Measurements from ENCODE around the gene FYB2.

Gene FYB2

GRCh38 chr1:56709269-56709880 lies 109.8 kb downstream of the FYB2 start:
- H3K27ac Mint-ChIP-seq: peak overlapping the region in 1 of 3 experiments; percentile 10
- no peaks in the 10 kb centered on the region for H3K4me1 Mint-ChIP-seq
- H3K4me3 Mint-ChIP-seq: no peak overlapping the region
- peaks cover 28% of the 10 kb centered on the region for H3K36me3 Mint-ChIP-seq (ENCODE audit: low read depth)
- no peaks in the 10 kb centered on the region for H3K27me3 Mint-ChIP-seq (ENCODE audit: low read depth)
- peak; percentile 57 to 72 (median 63) for TF ChIP-seq CTCF (IDR thresholded peaks at IDR 0.05; ENCODE audit: unreplicated experiment in 3 of 3)
- peaks cover 6% of the 10 kb centered on the region for H3K9me3 Mint-ChIP-seq

DNA sequence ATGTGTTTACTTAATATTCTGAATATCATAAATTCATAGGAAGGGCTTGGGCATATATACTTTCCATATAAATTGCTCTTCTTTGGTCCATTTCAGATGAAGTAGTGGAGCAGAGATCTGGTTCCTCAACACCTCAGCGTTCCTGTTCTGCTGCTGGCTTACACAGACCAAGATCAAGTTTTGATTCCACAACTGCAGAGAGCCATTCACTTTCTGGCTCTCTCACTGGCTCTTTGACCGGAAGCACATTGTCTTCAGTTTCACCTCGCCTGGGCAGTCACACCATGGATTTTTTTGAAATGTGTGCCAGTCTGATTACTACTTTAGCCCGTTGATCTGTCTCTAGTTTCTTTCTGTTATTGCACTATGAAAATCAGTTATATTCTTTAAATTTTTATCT lies 111.8 kb downstream of the FYB2 start:
- H3K36me3 Mint-ChIP-seq (ENCODE audit: low read depth): peaks cover 43% of the 10 kb centered on the region
- H3K4me3 Mint-ChIP-seq: no peak overlapping the region
- H3K9me3 Mint-ChIP-seq: peaks cover 18% of the 10 kb centered on the region
- no peak for TF ChIP-seq CTCF (IDR thresholded peaks at IDR 0.05; ENCODE audit: unreplicated experiment in 3 of 3)
- no peaks in the 10 kb centered on the region for H3K27me3 Mint-ChIP-seq (ENCODE audit: low read depth)
- H3K27ac Mint-ChIP-seq: no peak overlapping the region
- no peaks in the 10 kb centered on the region for H3K4me1 Mint-ChIP-seq

DNA sequence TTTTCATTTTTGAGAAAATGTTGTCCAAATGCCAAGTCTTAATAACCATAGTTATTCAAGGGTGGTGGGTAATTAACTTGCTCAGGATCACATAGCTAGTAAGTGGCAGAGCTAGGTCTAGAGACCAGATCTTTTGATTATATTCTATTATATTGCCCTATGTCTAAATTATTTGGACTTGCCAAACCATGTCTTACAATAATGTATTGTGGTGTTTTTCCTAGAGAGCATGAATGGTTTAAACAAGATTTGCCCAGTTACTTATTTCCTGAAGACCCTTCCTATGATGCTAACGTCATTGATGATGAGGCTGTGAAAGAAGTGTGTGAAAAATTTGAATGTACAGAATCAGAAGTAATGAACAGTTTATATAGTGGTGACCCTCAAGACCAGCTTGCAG lies 115.5 kb downstream of the FYB2 start:
- Mint-ChIP-seq H3K27me3 (ENCODE audit: low read depth) (no peaks in the 10 kb centered on the region), H3K4me1 (no peaks in the 10 kb centered on the region), H3K4me3 (no peak overlapping the region), H3K27ac (no peak overlapping the region), H3K36me3 (ENCODE audit: low read depth) (peaks cover 67% of the 10 kb centered on the region), H3K9me3 (peaks cover 29% of the 10 kb centered on the region)
- no peak for TF ChIP-seq CTCF (IDR thresholded peaks at IDR 0.05; ENCODE audit: unreplicated experiment in 3 of 3)

DNA sequence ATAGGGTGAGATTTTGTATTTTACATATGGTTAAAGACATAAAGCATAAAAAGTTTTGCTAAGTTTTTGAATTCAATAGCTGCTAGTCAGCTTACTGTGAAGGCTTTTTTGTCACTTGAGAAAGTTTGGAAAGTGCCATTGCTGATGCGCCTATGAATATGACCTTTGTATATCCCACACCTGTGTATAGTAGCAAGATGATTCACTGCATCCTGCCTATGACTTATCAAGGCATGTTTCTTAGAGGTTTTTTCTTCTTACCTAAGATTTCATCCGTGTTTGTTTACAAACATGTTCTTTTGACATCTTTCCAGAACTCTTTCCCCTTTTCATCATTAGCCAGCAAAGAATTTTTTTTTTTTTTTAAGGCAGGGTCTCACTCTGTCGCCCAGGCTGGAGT lies 122.5 kb downstream of the FYB2 start:
- H3K4me3 Mint-ChIP-seq: no peak overlapping the region
- H3K27ac Mint-ChIP-seq: no peak overlapping the region
- peaks cover 11% of the 10 kb centered on the region for H3K9me3 Mint-ChIP-seq
- no peaks in the 10 kb centered on the region for H3K4me1 Mint-ChIP-seq
- no peak for TF ChIP-seq CTCF (IDR thresholded peaks at IDR 0.05; ENCODE audit: unreplicated experiment in 3 of 3)
- H3K36me3 Mint-ChIP-seq (ENCODE audit: low read depth): peaks cover 33% of the 10 kb centered on the region
- no peaks in the 10 kb centered on the region for H3K27me3 Mint-ChIP-seq (ENCODE audit: low read depth)

GRCh38 chr1:56688522-56689026 lies 130.6 kb downstream of the FYB2 start:
- Mint-ChIP-seq H3K4me3 (no peak overlapping the region), H3K27ac (peak overlapping the region in 1 of 3 experiments; percentile 32), H3K4me1 (no peaks in the 10 kb centered on the region), H3K9me3 (no peaks in the 10 kb centered on the region), H3K36me3 (ENCODE audit: low read depth) (peaks cover 3% of the 10 kb centered on the region), H3K27me3 (ENCODE audit: low read depth) (no peaks in the 10 kb centered on the region)
- TF ChIP-seq CTCF (IDR thresholded peaks at IDR 0.05; ENCODE audit: unreplicated experiment in 3 of 3): no peak

GRCh38 chr1:56686169-56686568 lies 133.0 kb downstream of the FYB2 start:
- no peaks in the 10 kb centered on the region for H3K9me3 Mint-ChIP-seq

More at GRCh38 chr1:56686169-56686568, 133.0 kb downstream of the FYB2 start:
- Mint-ChIP-seq H3K4me1 (no peaks in the 10 kb centered on the region), H3K27me3 (ENCODE audit: low read depth) (no peaks in the 10 kb centered on the region), H3K36me3 (ENCODE audit: low read depth) (peaks cover 3% of the 10 kb centered on the region), H3K4me3 (no peak overlapping the region), H3K27ac (no peak overlapping the region)
- TF ChIP-seq CTCF (IDR thresholded peaks at IDR 0.05; ENCODE audit: unreplicated experiment in 3 of 3): no peak
